Measurements from ENCODE around the gene MARF1. TPM values are rescaled to one million over a fixed set of nuclear protein-coding genes. Genes with fewer than 3 reads are reported as not detected.
A peak's percentile ranks its signal among the peaks of the same experiment; 100 is the strongest.

Gene MARF1
- total RNA-seq, 1 donor from 2014 or later: 70.5 TPM

- H3K36me3 Mint-ChIP-seq (ENCODE audit: unreplicated experiment): no peaks in the 10 kb centered on the region
- no peak for TF ChIP-seq CTCF (IDR thresholded peaks at IDR 0.05; ENCODE audit: partially characterized antibody, unreplicated experiment)
- DNase-seq: no peak
- H3K9me3 Mint-ChIP-seq (ENCODE audit: unreplicated experiment): no peaks in the 10 kb centered on the region
- H3K4me3 Mint-ChIP-seq (ENCODE audit: unreplicated experiment): no peak overlapping the region
- H3K4me1 Mint-ChIP-seq (ENCODE audit: low read depth, unreplicated experiment): no peaks in the 10 kb centered on the region
- no peak overlapping the region for H3K27ac Mint-ChIP-seq (ENCODE audit: unreplicated experiment)
- H3K27me3 Mint-ChIP-seq (ENCODE audit: unreplicated experiment): no peaks in the 10 kb centered on the region
These were observed 26.3 kb downstream of the MARF1 start for GRCh38 chr16:15616475-15617165.

GRCh38 chr16:15616012-15616411 lies 26.9 kb downstream of the MARF1 start:
- no peak overlapping the region for H3K4me3 Mint-ChIP-seq (ENCODE audit: unreplicated experiment)
- no peak for TF ChIP-seq CTCF (IDR thresholded peaks at IDR 0.05; ENCODE audit: partially characterized antibody, unreplicated experiment)
- no peaks in the 10 kb centered on the region for H3K27me3 Mint-ChIP-seq (ENCODE audit: unreplicated experiment)
- no peak overlapping the region for H3K27ac Mint-ChIP-seq (ENCODE audit: unreplicated experiment)
- H3K4me1 Mint-ChIP-seq (ENCODE audit: low read depth, unreplicated experiment): no peaks in the 10 kb centered on the region
- no peaks in the 10 kb centered on the region for H3K9me3 Mint-ChIP-seq (ENCODE audit: unreplicated experiment)
- DNase-seq: no peak
- H3K36me3 Mint-ChIP-seq (ENCODE audit: unreplicated experiment): no peaks in the 10 kb centered on the region

GRCh38 chr16:15613676-15614075 lies 29.3 kb downstream of the MARF1 start:
- Mint-ChIP-seq H3K4me1 (ENCODE audit: low read depth, unreplicated experiment) (no peaks in the 10 kb centered on the region), H3K4me3 (ENCODE audit: unreplicated experiment) (no peak overlapping the region), H3K27ac (ENCODE audit: unreplicated experiment) (peak overlapping the region; percentile 59), H3K36me3 (ENCODE audit: unreplicated experiment) (no peaks in the 10 kb centered on the region), H3K27me3 (ENCODE audit: unreplicated experiment) (no peaks in the 10 kb centered on the region), H3K9me3 (ENCODE audit: unreplicated experiment) (no peaks in the 10 kb centered on the region)
- no peak for DNase-seq
- no peak for TF ChIP-seq CTCF (IDR thresholded peaks at IDR 0.05; ENCODE audit: partially characterized antibody, unreplicated experiment)

GRCh38 chr16:15611610-15612009 lies 31.3 kb downstream of the MARF1 start:
- H3K27me3 Mint-ChIP-seq (ENCODE audit: unreplicated experiment): no peaks in the 10 kb centered on the region
- no peak for TF ChIP-seq CTCF (IDR thresholded peaks at IDR 0.05; ENCODE audit: partially characterized antibody, unreplicated experiment)
- DNase-seq: no peak
- no peaks in the 10 kb centered on the region for H3K4me1 Mint-ChIP-seq (ENCODE audit: low read depth, unreplicated experiment)
- H3K27ac Mint-ChIP-seq (ENCODE audit: unreplicated experiment): no peak overlapping the region
- H3K4me3 Mint-ChIP-seq (ENCODE audit: unreplicated experiment): no peak overlapping the region
- H3K9me3 Mint-ChIP-seq (ENCODE audit: unreplicated experiment): no peaks in the 10 kb centered on the region
- peaks cover 5% of the 10 kb centered on the region for H3K36me3 Mint-ChIP-seq (ENCODE audit: unreplicated experiment)

GRCh38 chr16:15610369-15610871 lies 32.5 kb downstream of the MARF1 start:
- H3K27ac Mint-ChIP-seq (ENCODE audit: unreplicated experiment): no peak overlapping the region
- no peak for TF ChIP-seq CTCF (IDR thresholded peaks at IDR 0.05; ENCODE audit: partially characterized antibody, unreplicated experiment)
- no peak overlapping the region for H3K4me3 Mint-ChIP-seq (ENCODE audit: unreplicated experiment)
- peaks cover 4% of the 10 kb centered on the region for H3K4me1 Mint-ChIP-seq (ENCODE audit: low read depth, unreplicated experiment)
- peaks cover 4% of the 10 kb centered on the region for H3K27me3 Mint-ChIP-seq (ENCODE audit: unreplicated experiment)
- peaks cover 3% of the 10 kb centered on the region for H3K9me3 Mint-ChIP-seq (ENCODE audit: unreplicated experiment)
- peaks cover 11% of the 10 kb centered on the region for H3K36me3 Mint-ChIP-seq (ENCODE audit: unreplicated experiment)
- DNase-seq: no peak
